Stimulated activated CD8-positive, alpha-beta memory T cell treated with anti-CD3 and anti-CD28 coated beads, Interleukin-15, amount 100 ng/mL, for 1 hour (primary cell): Measurements from ENCODE around the gene TAS2R16.

Source experiments
- DNase-seq: peaks from one replicate; pipeline ENCODE4 v3.0.0-alpha.2; 2020; ENCODE audit warnings: low read depth

Gene TAS2R16, protein sequence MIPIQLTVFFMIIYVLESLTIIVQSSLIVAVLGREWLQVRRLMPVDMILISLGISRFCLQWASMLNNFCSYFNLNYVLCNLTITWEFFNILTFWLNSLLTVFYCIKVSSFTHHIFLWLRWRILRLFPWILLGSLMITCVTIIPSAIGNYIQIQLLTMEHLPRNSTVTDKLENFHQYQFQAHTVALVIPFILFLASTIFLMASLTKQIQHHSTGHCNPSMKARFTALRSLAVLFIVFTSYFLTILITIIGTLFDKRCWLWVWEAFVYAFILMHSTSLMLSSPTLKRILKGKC

DNA sequence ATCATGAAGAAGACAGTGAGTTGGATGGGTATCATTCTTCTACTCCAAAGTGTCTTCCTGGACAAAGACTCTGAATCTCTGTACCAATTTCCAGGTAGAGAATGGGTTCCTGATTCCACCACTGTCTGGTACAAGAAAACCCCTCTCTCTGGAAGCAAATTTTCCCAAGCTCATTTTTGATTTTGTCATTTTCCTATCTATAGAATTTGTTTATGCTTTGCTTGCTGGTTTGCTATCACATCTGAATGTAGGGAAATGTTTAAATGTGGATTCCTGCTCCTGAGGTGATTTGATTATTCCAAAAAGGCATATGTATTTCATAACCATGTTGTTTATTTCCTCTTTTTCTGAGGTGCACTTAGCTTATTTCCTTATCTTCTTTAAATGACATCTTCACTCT is at the start of gene TAS2R16:
TSS of gene TAS2R16 (minus strand) at position 101 of the 400 bp plus-strand sequence. CDS start at position 35, 66 bp downstream.
- no peak for DNase-seq

DNA sequence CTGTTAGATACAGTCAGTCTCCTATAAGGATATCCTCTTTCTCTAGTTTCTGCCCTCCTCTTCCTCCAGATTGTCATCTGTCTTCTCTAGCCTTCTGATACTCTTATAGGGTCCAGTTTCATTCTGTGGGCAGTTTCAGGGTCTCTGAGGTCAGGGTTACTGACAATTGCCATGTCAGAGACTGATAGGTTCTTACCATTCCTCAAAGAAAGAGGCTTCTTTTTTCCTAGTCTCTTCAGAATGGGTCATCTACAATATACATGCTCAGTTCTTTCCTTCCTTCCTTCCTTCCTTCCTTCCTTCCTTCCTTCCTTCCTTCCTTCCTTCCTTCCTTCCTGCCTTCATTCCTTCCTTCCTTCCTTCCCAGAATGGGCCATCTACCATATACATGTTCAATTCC is 48.1 kb upstream of the TAS2R16 start:
- DNase-seq, result no peak

DNA sequence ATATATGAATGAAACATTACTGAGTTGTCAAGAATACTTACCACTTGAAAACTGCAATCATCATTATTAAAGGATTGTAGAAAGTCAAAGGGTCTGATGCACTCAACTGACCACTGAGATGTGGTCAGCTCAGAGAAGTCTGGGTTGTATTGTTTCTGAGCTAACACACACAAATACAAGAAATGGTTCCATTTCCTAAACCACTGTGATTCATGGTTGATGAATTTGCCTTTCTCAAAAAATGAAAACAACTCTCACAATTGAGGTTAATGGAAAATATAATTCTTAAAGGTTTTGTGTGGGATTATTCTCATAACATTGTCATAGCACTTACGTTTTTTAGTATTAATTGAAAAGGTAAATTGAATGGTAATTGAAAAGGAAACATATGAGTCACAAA is 45.6 kb upstream of the TAS2R16 start:
- DNase-seq, result no peak

DNA sequence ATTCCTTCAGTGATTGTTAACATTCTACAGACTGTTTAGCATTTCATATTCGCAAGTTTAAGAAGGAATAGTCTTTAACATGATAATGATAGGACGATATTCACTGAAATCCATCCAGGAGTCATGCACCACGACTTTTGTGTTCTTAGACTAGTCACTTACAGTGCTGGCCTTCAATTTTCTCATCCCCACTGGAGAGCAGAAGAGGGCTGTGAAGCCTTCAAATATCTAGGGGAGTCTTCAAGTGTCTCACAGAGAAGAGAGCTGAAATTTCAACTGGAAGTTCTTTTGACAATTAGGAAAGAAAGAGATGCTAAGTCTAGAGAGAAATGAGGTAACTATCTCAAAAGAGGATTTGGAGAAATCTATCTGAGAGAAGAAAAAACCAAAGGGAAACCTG is 43.8 kb upstream of the TAS2R16 start:
- DNase-seq, result no peak

GRCh38 chr7:123034106-123034505 is 38.6 kb upstream of the TAS2R16 start:
- DNase-seq, result no peak

- DNase-seq, result no peak
These were observed 35.1 kb upstream of the TAS2R16 start for GRCh38 chr7:123030631-123031030.

DNA sequence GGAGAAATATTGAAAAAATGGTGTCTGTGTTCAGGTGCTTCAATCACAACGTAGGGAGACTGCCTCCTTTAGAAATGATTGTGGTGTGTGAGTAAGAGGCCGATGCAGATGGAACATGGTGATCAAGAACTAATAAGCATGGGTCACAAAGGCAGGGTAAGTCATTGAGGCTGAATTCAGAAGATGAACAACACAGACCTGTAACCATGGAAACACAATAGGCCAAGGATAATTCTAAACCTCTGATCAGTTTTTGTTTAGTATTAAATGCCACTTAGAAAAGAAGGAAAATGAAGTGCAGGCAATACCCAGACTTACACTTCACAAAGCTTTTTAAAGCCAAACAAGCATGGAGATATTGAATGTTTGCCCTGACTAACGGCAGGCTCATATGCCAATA is 32.8 kb upstream of the TAS2R16 start:
- no peak for DNase-seq

- no peak for DNase-seq
These were observed 30.8 kb upstream of the TAS2R16 start for GRCh38 chr7:123026251-123026650.

DNA sequence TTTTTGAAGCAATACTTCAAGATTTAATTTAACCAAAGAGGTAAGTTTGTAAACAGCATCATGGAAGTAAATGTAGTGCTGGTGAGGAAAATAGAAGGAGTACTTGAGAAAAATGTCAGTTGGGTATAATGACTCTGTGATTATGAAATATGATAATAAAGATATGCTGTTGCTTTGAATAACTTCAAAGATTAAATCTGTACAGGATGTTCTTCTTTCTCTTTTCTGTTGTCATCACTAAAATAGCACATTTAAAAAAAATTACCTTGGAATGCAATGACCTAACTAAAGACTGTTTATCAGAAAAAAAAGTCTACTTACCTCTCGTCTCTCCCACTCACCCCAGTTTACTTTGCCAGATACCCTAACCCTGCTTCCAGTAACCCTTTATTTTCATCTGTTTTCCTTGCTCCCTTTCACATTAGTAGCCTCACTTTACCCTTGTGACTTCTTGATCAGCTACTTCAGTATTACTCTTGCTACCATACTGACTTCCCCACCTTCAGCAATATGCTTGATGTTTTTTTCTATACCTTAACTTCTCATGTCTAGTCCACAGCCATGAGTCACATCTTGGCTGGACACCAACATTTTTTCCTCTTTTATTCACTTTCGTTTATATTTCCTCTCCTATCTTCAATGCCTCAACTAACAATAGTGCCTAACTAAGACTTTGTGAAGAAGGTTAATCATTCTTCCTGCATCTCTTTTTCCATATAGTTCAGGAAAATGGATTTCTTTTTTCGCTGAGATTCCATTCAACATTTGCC is 29.7 kb upstream of the TAS2R16 start:
- no peak for DNase-seq

- no peak for DNase-seq
These were observed 27.6 kb upstream of the TAS2R16 start for GRCh38 chr7:123023126-123023525.

DNA sequence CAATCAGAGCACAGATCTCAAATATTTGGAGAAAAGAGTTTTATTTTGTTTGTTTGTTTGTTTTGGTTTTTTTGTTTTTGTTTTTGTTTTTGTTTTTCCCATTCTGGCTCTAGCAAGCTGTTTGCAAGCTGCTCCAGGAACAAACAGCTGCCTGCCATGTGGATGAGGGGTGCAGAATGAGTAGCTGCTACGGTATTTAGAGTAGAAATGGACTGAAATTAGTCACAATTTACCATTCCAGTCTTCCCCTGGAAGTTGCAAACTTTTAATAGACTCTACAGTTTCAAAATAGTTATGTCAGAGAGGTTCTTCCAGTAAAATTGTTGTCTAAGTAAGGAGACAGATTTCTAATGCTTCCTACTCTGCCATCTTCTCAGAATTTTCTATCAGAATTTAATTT is 27.1 kb upstream of the TAS2R16 start:
- DNase-seq, result no peak

GRCh38 chr7:123012435-123012834 is 16.9 kb upstream of the TAS2R16 start:
- no peak for DNase-seq

DNA sequence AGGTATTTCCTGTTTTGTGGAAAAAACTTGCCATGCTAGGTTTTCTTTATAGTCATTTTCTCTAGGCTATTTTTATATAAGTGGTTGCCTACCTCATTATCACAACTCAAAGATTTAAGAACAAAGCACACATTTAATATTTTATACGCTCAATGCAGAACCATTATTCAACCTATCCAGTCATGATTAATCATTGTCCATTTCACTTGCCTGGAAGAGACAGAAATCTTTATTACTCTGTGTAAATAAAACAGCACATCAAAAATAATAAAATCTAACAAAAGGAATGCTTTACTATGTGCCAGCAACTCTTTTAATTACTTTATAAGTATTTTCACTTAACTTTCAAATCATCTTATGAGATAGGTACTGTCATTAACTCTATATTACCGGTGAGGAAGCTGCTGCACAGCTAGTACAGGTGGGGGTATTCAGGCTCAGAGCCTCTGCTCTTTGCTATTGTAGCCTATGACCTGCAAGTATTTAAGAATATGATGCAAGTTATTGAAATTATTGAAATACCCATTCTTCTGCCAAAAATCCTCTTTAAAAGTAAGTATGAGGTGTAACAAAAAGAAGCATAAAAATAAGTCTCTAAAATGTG is 16.4 kb upstream of the TAS2R16 start:
- DNase-seq, result no peak

- DNase-seq, result no peak
These were observed 9.4 kb upstream of the TAS2R16 start for GRCh38 chr7:123004931-123005330.

DNA sequence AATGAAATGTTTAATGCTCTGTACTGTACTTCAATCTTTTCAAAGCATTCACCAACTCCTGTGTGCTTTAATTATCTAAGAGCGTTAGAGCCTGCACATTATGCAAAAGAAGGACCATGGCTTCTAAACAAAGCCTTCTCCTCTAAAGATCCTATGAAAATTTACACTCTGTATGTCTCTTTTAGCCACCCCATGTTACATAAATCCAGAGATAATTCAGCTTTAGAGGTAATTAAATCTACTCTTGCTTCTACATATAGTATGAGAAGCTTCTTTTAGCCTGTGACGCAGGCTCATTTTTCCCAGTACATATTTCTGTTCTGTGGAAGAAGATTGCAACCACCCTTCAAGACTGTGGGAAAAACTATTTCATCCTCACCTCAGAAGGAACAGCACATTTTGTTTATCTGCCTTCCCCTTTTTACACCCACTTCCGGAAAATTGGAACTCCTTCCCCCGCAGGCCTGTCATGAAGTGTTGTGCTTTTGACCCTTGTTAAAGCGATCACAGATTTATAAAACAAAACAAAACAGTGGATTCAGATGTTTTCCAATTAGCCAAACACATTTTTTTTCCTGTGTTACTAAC is 8.1 kb upstream of the TAS2R16 start:
- DNase-seq, result no peak

DNA sequence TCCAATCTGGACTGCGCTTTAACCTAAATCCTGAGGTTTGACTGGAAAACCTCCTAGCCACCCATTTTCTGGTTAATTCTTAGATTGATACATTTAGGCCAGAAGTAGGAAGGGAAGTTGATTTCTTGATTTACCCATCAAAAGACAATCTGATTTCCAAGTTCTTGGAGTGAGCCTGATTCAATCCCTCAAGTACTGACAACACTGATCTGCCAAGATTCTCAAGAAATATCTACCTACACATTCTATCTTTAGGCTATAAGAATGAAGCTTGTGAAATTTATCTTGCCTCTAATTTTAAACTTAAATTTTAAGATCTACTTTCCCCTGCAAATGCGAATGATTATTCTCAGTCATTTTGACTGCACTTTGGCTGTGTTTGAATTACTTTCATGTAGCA is 5.9 kb downstream of the TAS2R16 start:
- DNase-seq, result no peak

GRCh38 chr7:122989041-122989440 is 6.5 kb downstream of the TAS2R16 start:
- DNase-seq, result no peak

DNA sequence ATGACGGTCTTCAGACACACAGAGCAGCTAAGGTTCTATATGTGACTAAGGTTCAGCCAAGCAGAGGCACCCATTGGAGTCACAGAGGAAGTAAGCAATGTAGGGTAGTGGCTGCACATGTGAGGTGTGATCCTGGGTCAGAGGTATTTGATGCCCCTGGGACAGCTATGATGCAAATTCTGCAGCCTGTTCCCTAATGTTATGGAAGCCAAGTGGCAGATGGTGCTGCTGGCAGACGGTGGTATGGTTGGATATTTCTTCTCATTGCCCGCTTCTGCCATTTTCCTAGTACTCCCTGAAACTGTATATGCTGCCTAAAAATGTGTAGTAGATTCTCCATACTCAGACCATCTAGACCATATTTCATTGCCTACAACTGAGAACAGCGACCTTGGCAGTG is 7.2 kb downstream of the TAS2R16 start:
- DNase-seq, result no peak

- DNase-seq, result no peak
These were observed 8.0 kb downstream of the TAS2R16 start for GRCh38 chr7:122987463-122987862.

GRCh38 chr7:122984021-122984420 is 11.5 kb downstream of the TAS2R16 start:
- no peak for DNase-seq

GRCh38 chr7:122983261-122983660 is 12.2 kb downstream of the TAS2R16 start:
- no peak for DNase-seq

DNA sequence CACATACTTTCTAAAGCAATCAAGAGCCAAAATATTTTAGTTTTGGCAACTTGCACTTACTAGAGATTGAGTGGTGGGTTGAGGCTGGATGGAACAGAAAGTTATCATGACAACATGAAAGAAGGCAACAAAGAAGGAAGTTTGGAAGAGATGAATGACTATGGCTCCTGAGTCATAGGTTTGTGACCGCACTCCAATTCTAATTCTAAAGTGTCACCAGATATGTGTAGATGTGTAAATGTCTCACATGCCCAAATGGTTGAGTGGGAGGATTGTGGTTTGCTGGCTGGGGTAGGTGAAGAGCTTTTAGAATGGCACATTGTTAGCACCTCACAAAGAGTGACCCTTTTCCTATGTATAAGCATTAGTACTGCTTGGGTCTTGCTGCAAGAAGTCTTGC is 20.2 kb downstream of the TAS2R16 start:
- DNase-seq, result no peak

DNA sequence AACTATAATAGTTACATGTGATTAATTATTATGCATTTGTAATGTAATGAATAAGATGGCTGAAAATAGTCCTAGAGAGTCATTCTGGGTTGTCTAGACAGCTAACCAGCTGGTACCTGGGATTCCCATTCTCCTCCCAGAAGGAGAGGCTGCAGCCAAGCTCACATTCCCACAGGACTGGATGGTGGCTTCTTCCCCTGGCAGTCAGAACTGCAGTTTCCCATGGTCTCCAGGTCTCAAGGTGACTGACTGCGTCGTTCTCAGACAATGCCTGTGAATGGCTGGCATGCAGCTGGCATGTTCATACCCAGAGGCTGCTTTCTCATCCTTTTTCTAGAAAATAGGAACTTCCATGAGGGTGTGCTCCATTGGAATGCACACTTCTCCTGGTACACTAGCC is 21.3 kb downstream of the TAS2R16 start:
- no peak for DNase-seq
